Skeletal muscle tissue (tissue), 4 donors: ENCODE measurements around the gene KLK3. TPM values are rescaled to one million over a fixed set of nuclear protein-coding genes. Genes with fewer than 3 reads are reported as not detected.

ENCODE experiments used
- H3K27ac ChIP-seq: one replicate; pipeline ENCODE4 v1.7.0; 2013; ENCODE audit warnings: mild to moderate bottlenecking, low read depth, low read length, inconsistent platforms
- H3K27me3 ChIP-seq, 3 donors: one replicate each; pipeline ENCODE4 v1.7.0; 2013; ENCODE audit warnings: low read length in 3 of 3; ENCODE audit not compliant: control insufficient read depth in 3 of 3, insufficient read depth in 3 of 3
- H3K36me3 ChIP-seq, 3 donors: one replicate each; pipeline ENCODE4 v1.7.0; 2013; ENCODE audit warnings: low read length in 3 of 3; ENCODE audit not compliant: control insufficient read depth in 3 of 3, insufficient read depth in 3 of 3
- H3K4me1 ChIP-seq, 3 donors: one replicate each; pipeline ENCODE4 v1.7.0; 2013; ENCODE audit warnings: low read length in 3 of 3, mild to moderate bottlenecking in 3 of 3; ENCODE audit not compliant: control insufficient read depth in 3 of 3, insufficient read depth in 3 of 3
- H3K4me3 ChIP-seq, 3 donors: one replicate each; pipeline ENCODE4 v1.7.0; 2013; ENCODE audit warnings: low read length in 3 of 3
- H3K9ac ChIP-seq, 3 donors: one replicate each; pipeline ENCODE4 v1.7.0; 2013; ENCODE audit warnings: low read length in 3 of 3, mild to moderate bottlenecking in 3 of 3, moderate library complexity in 2 of 3, low read depth in 1 of 3
- H3K9me3 ChIP-seq, 3 donors: one replicate each; pipeline ENCODE4 v1.7.0; 2013; ENCODE audit warnings: low read length in 3 of 3; ENCODE audit not compliant: control insufficient read depth in 3 of 3
- total RNA-seq: library from RNA; depleted of rRNA; stranded (reverse); fragments of >200 nt; gene quantifications from one replicate; pipeline ENCODE4 v1.2.3, GENCODE V29; 2014
- donor health status: Osteomylitis.

Gene KLK3
- total RNA-seq, 1 donor from 2014 or later: not detected

DNA sequence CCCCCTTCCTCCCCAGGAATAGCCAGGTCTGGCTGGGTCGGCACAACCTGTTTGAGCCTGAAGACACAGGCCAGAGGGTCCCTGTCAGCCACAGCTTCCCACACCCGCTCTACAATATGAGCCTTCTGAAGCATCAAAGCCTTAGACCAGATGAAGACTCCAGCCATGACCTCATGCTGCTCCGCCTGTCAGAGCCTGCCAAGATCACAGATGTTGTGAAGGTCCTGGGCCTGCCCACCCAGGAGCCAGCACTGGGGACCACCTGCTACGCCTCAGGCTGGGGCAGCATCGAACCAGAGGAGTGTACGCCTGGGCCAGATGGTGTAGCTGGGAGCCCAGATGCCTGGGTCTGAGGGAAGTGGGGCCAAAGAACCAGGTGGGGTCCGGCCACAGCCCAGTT lies 21.7 kb downstream of the KLK3 start:
- no peaks in the 10 kb centered on the region for H3K4me1 ChIP-seq
- no peaks in the 10 kb centered on the region for H3K36me3 ChIP-seq
- no peak overlapping the region for H3K4me3 ChIP-seq
- H3K9ac ChIP-seq: no peak overlapping the region
- H3K27ac ChIP-seq: no peak overlapping the region
- no peaks in the 10 kb centered on the region for H3K9me3 ChIP-seq
- H3K27me3 ChIP-seq: peaks cover 10 to 42% (median 34%) of the 10 kb centered on the region in 3 donors

DNA sequence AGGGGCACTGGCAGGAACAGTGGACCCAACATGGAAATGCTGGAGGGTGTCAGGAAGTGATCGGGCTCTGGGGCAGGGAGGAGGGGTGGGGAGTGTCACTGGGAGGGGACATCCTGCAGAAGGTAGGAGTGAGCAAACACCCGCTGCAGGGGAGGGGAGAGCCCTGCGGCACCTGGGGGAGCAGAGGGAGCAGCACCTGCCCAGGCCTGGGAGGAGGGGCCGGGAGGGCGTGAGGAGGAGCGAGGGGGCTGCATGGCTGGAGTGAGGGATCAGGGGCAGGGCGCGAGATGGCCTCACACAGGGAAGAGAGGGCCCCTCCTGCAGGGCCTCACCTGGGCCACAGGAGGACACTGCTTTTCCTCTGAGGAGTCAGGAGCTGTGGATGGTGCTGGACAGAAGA lies 22.6 kb downstream of the KLK3 start:
- H3K36me3 ChIP-seq: no peaks in the 10 kb centered on the region
- no peak overlapping the region for H3K27ac ChIP-seq
- H3K27me3 ChIP-seq: peaks cover 10 to 43% (median 34%) of the 10 kb centered on the region in 3 donors
- H3K4me1 ChIP-seq: no peaks in the 10 kb centered on the region
- no peak overlapping the region for H3K4me3 ChIP-seq
- no peaks in the 10 kb centered on the region for H3K9me3 ChIP-seq
- no peak overlapping the region for H3K9ac ChIP-seq

DNA sequence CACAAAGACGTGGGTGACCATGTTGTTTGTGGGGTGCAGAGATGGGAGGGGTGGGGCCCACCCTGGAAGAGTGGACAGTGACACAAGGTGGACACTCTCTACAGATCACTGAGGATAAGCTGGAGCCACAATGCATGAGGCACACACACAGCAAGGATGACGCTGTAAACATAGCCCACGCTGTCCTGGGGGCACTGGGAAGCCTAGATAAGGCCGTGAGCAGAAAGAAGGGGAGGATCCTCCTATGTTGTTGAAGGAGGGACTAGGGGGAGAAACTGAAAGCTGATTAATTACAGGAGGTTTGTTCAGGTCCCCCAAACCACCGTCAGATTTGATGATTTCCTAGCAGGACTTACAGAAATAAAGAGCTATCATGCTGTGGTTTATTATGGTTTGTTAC lies 24.1 kb downstream of the KLK3 start:
- H3K36me3 ChIP-seq: no peaks in the 10 kb centered on the region
- no peak overlapping the region for H3K4me3 ChIP-seq
- H3K4me1 ChIP-seq: no peaks in the 10 kb centered on the region
- peaks cover 10 to 46% (median 28%) of the 10 kb centered on the region in 3 donors for H3K27me3 ChIP-seq
- H3K9ac ChIP-seq: no peak overlapping the region
- H3K27ac ChIP-seq: no peak overlapping the region
- no peaks in the 10 kb centered on the region for H3K9me3 ChIP-seq

DNA sequence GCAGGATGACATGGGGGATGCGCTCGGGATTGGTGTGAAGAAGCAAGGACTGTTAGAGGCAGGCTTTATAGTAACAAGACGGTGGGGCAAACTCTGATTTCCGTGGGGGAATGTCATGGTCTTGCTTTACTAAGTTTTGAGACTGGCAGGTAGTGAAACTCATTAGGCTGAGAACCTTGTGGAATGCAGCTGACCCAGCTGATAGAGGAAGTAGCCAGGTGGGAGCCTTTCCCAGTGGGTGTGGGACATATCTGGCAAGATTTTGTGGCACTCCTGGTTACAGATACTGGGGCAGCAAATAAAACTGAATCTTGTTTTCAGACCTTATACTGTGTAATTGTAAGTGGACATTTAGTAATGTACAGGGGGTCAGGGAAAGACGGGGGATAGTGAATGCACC lies 25.5 kb downstream of the KLK3 start:
- no peak overlapping the region for H3K9ac ChIP-seq

DNA sequence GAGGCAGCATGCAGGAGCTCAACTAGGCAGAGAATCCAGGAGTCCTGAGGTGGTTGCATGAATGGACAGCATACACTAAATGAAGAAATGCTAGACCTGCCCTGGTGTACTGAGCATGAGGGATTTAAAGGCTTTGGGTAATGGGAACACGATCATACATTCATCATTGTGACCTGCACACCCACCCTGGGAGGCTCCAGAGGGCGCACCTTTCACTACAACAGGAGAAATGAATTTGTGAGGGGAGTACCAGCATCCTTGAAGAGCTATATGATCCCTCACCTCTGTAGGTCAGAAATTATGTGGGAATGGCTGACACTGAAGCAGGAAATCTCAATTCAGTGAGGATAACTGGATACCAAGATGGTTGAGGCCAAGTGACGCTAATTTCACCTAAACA lies 27.5 kb downstream of the KLK3 start:
- no peaks in the 10 kb centered on the region for H3K36me3 ChIP-seq
- H3K4me3 ChIP-seq: no peak overlapping the region
- no peak overlapping the region for H3K27ac ChIP-seq
- no peaks in the 10 kb centered on the region for H3K9me3 ChIP-seq
- H3K27me3 ChIP-seq: peaks cover 3 to 24% (median 13%) of the 10 kb centered on the region in 3 donors
- no peak overlapping the region for H3K9ac ChIP-seq
- no peaks in the 10 kb centered on the region for H3K4me1 ChIP-seq

More for the DNA sequence above, 25.5 kb downstream of the KLK3 start:
- no peaks in the 10 kb centered on the region for H3K36me3 ChIP-seq
- peaks cover 5 to 34% (median 16%) of the 10 kb centered on the region in 3 donors for H3K27me3 ChIP-seq
- H3K4me1 ChIP-seq: no peaks in the 10 kb centered on the region
- H3K27ac ChIP-seq: no peak overlapping the region
- H3K9me3 ChIP-seq: no peaks in the 10 kb centered on the region
- H3K4me3 ChIP-seq: no peak overlapping the region

DNA sequence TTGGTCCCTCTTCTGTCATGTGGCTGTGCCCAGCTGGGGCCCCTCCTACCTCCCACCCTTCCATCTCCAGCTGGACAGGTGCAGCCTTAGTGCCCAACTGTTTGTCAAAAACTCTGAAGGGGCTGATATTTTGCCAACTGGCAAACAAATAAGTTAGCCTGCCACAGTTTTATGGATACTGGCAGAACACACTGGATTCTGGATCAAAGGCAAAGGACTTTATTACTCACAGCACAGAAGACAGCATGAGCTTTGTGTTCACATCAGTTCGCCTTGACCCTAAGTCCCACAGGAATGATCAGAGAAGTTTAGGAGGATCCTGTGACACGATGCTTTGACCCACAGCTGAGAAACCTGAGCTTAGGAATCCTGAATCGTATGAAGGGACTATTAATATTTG lies 34.9 kb downstream of the KLK3 start:
- Histone ChIP-seq H3K27me3 (peaks cover 0 to 11% (median 6%) of the 10 kb centered on the region in 3 donors), H3K4me1 (peaks cover 0 to 2% (median 0%) of the 10 kb centered on the region in 3 donors), H3K4me3 (no peak overlapping the region), H3K36me3 (no peaks in the 10 kb centered on the region), H3K9ac (no peak overlapping the region), H3K27ac (no peak overlapping the region), H3K9me3 (no peaks in the 10 kb centered on the region)

DNA sequence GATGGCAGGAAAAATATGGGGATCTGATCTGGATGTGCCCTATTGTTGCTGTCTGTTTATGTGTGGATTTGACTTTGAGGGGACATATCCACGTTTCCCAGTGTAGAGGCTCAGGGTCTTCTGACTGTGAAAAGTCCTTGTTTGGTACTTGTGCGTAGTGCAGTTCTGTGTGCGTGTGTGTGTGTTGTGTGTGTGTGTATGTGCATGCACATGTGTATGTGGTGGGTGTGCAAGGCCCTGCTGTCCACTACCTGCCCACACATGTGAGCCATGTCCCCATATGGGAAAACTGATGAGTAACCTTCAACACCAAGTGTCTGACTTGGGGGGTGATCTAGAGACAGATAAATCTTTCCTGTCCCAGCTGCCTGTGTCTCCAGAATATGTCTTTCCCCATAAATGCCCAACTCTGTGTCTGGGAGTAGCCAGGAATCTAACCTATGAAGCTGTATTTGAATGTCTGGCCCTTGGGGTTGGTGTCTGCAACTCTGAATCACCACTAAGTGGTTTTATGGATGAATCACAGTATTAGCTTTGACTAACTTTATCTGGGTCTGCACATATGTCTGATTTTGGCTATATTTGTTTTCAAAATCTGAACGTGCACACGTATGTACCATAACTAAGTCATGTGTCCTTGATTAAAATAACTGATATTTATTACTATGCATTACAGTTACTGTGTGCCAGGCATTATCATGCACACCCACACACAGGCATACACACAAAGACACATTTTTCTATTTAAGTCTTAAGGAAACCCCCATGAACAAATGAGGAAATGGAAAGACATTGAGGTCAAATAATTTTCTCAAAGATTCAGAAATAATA lies 35.9 kb downstream of the KLK3 start:
- no peaks in the 10 kb centered on the region for H3K36me3 ChIP-seq
- H3K27me3 ChIP-seq: peaks cover 0 to 11% (median 6%) of the 10 kb centered on the region in 3 donors
- H3K9me3 ChIP-seq: no peaks in the 10 kb centered on the region
- no peak overlapping the region for H3K4me3 ChIP-seq
- H3K9ac ChIP-seq: no peak overlapping the region
- H3K27ac ChIP-seq: no peak overlapping the region
- peaks cover 0 to 2% (median 0%) of the 10 kb centered on the region in 3 donors for H3K4me1 ChIP-seq

DNA sequence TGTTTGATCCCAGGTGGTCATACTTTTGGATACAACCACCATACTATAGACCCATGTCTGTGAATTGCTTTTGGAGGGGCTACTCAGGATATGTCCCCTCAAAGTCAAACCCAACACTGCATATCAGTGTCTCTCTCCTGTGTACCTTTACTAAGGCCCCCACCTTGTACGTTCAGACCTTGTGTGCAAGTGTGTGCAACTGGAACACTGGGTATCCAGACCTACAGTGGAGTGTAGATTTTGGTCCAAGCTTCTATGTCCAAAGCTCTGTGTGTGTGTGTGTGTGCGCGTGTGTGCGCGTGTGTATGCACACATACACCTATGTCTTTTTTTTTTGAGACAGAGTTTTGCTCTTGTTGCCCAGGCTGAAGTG lies 36.5 kb downstream of the KLK3 start:
- Histone ChIP-seq H3K27ac (no peak overlapping the region), H3K27me3 (peaks cover 0 to 11% (median 6%) of the 10 kb centered on the region in 3 donors), H3K36me3 (no peaks in the 10 kb centered on the region), H3K9me3 (no peaks in the 10 kb centered on the region), H3K4me3 (no peak overlapping the region), H3K9ac (no peak overlapping the region), H3K4me1 (peaks cover 0 to 2% (median 0%) of the 10 kb centered on the region in 3 donors)

DNA sequence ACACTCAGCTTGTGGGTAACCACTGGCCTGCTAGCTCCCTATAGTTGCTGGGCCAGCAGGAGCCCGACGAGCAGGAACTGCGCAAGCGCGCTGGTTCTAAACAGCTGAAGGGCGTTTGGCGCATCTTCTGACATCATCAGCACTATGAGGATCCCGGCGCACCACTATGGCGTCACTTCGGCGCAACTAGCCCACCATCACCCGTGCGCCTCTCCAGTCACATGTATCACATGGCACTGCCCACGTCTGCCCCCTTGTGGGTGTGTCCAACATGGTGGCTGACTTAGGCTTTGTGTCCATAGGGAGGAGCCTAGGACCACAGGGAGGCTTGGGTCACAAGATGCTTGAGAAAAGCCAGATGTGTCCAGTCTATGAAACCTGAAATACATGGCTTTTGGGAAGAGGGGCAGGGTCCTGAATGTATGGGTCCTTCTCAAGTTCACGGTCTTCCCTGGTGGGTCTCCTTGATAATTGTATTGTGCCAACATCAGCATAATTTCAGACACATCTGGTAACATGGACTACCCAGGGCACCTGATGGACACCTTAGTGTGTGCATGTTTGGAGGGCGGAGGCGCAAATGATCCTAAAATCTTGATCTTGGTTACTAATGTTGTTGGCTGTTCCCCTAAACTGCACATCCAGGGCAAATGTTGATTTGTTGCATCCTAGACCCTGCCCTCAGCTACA lies 38.5 kb downstream of the KLK3 start:
- Histone ChIP-seq H3K9ac (no peak overlapping the region), H3K27me3 (peaks cover 0 to 3% (median 0%) of the 10 kb centered on the region in 3 donors), H3K36me3 (no peaks in the 10 kb centered on the region)

More for the DNA sequence above, 38.5 kb downstream of the KLK3 start:
- H3K4me1 ChIP-seq: peaks cover 0 to 2% (median 0%) of the 10 kb centered on the region in 3 donors
- no peaks in the 10 kb centered on the region for H3K9me3 ChIP-seq
- H3K4me3 ChIP-seq: no peak overlapping the region
- H3K27ac ChIP-seq: no peak overlapping the region
